SHP77 (cell line): ENCODE results near the gene SPAAR.

Source experiments
- DNase-seq, 2 experiments: peaks; one replicate each; lab custom pipeline; 2025; lab: John Stamatoyannopoulos, UW

Gene SPAAR

GRCh38 chr9:35948451-35948850 lies 39.2 kb downstream of the SPAAR start:
- no peak for DNase-seq

- no peak for DNase-seq
Observed at GRCh38 chr9:35948901-35949318, 39.6 kb downstream of the SPAAR start.

DNA sequence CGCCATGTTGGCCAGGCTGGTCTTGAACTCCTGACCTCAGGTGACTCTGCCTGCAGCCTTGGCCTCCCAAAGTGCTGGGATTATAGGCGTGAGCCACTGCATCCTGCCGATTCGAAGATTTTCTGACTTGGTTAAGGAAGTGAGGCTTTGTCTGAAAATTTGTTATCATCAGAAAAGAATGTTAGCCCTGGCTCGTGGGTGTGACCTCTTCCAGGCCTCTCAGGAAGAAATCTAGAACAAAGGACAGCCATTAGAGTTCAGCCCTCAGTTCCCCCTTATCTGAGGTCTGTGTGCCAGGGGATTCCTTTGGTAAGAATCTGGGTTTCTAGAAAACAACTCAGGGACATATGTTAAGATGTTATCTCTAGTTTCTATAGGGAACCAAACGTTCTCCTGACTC lies 42.4 kb downstream of the SPAAR start:
- DNase-seq: no peak

DNA sequence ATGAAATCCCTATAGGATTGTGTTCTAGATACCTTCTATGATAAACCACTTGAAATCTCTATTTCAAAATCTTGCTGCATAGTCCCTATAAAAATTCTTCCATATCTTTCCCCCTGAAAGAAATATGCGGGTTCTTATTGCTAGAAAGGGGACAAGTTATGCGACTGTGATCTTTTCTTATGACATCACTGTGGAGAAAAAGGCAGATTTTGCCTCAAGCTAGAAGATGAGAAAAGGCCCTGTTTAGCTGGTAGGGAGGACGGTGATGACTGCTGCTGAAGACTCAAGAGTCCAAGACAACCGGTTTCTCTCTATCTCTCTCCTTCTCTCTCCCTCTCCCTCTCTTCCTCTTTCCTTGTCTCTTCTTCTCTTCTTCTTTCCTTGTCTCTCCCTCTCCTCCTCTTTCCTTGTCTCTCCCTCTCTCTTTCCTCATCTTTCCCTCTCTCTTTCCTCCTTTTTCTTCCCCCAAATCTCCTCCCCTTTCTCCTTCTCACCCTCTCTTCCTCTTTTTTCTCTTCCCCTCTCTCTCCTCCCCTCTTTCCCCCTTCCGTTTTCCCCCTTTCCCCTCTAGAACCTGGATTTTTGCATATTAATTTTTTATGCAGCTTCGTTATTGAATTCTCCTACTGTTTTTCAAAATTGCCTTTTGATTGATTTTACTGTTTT lies 43.4 kb downstream of the SPAAR start:
- no peak for DNase-seq

DNA sequence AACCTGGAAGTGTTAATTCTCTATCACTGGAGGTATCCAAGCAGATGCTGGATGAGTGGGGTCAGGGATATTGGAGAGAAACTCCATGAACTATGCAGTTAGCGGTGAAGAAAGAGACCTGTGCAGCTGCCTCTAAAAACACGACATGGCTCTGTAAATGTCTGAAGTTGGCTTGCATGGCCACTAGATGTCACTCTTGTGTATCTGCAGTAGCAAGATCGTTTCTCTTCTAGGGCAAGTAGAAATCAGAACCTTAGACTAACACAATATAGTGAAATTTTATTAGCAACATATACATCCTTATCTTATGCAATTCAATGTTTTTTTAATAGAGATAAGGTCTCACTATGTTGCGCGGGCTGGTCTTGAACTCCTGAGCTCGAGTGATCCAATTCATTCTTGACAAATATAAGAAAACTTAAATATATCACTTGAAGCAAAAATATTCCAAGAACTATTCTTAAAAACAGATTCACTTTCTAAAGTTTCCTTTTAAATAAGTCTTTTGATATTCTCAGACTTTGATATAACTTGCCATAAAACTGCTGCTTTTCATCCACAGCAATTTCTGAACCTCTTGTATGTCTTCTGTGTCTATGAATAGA lies 45.8 kb downstream of the SPAAR start:
- DNase-seq: peak in 1 of 2 experiments; percentile 45

GRCh38 chr9:35956651-35957050 lies 47.4 kb downstream of the SPAAR start:
- DNase-seq: no peak

DNA sequence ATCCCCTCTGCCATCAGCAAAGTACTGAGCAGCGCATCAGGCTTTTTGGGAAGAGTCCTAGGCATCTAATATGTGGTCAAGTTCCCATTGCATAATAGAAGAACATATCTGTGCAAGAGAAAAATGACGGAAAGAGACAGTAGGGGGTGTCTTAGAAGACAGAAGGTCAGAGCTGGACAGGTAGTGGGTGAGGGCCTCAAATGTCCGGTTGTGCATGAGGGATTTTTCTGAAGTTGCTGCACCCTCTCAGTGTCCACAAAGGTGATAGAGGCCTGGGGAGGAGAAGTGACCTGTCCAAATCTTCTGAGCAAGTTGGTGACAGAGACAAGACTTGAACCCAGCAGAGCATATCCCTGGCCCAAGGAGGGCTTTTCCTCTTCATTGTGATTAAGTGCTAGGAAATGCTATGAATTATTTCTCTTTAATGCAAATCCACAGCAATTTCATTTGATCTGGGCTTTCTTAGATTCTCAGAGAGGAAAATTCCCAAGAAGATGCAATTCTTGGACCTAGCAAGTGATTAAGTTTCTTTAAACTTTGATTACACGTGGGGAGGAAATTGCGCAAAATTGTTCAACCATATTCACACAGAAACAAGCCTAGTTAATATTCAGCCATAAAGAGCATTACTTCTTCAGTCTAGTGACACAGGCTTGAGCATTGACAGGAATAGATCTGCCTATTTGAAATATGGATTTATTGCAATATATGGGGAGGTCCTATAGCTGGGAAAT lies 49.0 kb downstream of the SPAAR start, which contains the start of gene OR2S2:
Gene OR2S2, minus strand, starts transcription at position 51 of the 734 bp plus-strand sequence. CDS start 56 bp downstream, outside the sequence.
- DNase-seq: no peak

- DNase-seq: no peak
Observed at GRCh38 chr9:35960039-35960655, 50.9 kb downstream of the SPAAR start.
